SH-SY5Y (cell line): ENCODE measurements around the gene SNCG.

Experiments used
- GATA2 ChIP-seq: IDR thresholded peaks from 2 replicates; pipeline ENCODE4 v1.6.1; 2011; ENCODE audit warnings: mild to moderate bottlenecking, low read depth, low read length
- GATA3 ChIP-seq: IDR thresholded peaks from 2 replicates; pipeline ENCODE4 v1.6.1; 2011; ENCODE audit warnings: low read depth, mild to moderate bottlenecking, low read length, moderate library complexity

SNCG gene

GRCh38 chr10:86963341-86963919, 5.0 kb downstream of the SNCG start:
- TF ChIP-seq GATA3 (no peak), GATA2 (no peak)

- no peak for TF ChIP-seq GATA2
- TF ChIP-seq GATA3 = no peak
These were observed 5.9 kb downstream of the SNCG start for GRCh38 chr10:86964061-86964846.

GRCh38 chr10:86964847-86965190, 6.4 kb downstream of the SNCG start:
- TF ChIP-seq GATA2 (no peak), GATA3 (no peak)

GRCh38 chr10:86965986-86966654, 7.7 kb downstream of the SNCG start:
- TF ChIP-seq GATA2 (no peak), GATA3 (no peak)

- TF ChIP-seq GATA2 = no peak
- TF ChIP-seq GATA3 = no peak
These were observed 9.1 kb downstream of the SNCG start for GRCh38 chr10:86967481-86967941.

GRCh38 chr10:86968271-86968993, 10.0 kb downstream of the SNCG start, which contains the start of gene ADIRF:
TSS of gene ADIRF (plus strand) at chr10:86968482. CDS start at chr10:86968545, 63 bp downstream.
- TF ChIP-seq GATA2 = no peak
- no peak for TF ChIP-seq GATA3

GRCh38 chr10:86968994-86969355, 10.6 kb downstream of the SNCG start:
- TF ChIP-seq GATA2 = no peak
- TF ChIP-seq GATA3 = no peak

GRCh38 chr10:86969421-86970041, 11.1 kb downstream of the SNCG start:
- TF ChIP-seq GATA3 = no peak
- TF ChIP-seq GATA2 = no peak

GRCh38 chr10:86970162-86970981, 12.0 kb downstream of the SNCG start:
- no peak for TF ChIP-seq GATA2
- no peak for TF ChIP-seq GATA3

- no peak for TF ChIP-seq GATA3
- no peak for TF ChIP-seq GATA2
These were observed 12.5 kb downstream of the SNCG start for GRCh38 chr10:86970982-86971231.

- TF ChIP-seq GATA3 (no peak), GATA2 (no peak)
These were observed 13.0 kb downstream of the SNCG start for GRCh38 chr10:86971232-86971991.

GRCh38 chr10:86972613-86973380, 14.4 kb downstream of the SNCG start:
- TF ChIP-seq GATA3 (no peak), GATA2 (no peak)

GRCh38 chr10:86974484-86974883, 16.1 kb downstream of the SNCG start:
- TF ChIP-seq GATA3 (no peak), GATA2 (no peak)
